ENCODE results near the gene MECR. TPM values are rescaled to one million over a fixed set of nuclear protein-coding genes. Genes with fewer than 3 reads are reported as not detected.
"Not testable (repeated sequence)": the region's sequence is repeated elsewhere in the genome, so short reads cannot be mapped to it uniquely, and the experiment has no call there.

The MECR gene
- total RNA-seq, 1 experiment from 2014 or later = 23.8 TPM

DNA sequence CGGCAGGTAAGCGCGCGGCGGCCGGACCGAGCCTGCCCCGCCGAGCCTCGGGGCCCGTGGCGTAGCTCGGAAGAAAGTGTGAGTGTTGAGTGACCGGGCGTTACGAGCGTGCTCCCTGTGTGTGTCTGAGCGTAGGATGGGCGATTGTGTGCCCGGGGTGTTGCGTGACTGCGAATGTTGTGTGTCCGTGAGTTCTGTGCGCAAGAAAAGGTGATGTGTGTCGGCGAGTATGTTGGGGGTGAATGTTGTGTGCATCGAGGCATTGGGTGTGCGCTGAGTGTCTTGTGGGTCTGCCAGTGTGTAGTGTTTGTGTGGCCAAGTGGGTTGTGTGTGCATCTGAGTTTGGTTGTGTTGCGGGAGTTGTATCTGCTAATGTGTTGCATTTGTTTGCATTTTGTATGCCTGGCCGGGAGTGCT, 6.0 kb upstream of the MECR start:
- peak; percentile 51 for DNase-seq (ENCODE audit: low read depth)

DNA sequence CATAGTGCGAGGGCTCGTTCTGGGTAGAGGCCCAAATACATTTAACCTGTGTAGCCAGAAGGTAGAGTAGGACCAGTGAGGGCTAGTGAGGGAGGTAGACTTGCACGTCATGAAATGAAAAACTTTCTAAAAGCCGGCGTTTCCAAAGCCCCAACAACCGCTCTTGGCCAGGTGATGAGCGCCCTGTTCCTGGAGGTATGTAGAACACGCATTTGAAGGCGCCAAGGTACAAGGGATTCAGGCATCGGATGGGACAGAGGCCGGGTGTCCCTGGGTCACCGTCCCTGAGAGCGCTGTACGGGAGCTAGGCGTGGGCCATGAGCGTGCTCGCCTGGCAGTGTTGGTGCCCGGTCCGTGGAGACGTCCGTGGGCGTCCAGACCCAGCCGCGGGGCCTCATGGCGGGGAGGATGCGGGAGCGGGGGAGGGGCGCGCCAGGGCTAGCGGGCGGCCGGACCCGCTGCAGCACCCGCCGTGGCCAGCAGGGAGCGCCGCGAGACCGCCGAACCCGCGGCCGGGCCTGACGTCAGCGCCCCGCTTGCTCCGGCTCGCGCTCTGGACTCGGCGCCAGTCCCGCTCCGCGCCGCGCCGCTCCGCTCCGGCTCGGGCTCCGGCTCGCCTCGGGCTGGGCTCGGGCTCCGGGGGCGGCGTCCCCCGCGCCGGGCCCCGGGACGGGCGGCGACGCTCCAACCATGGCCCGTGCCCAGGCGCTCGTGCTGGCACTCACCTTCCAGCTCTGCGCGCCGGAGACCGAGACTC, 5.4 kb upstream of the MECR start, which contains the start of gene PTPRU:
Gene PTPRU, plus strand, starts transcription at position 568 of the 757 bp plus-strand sequence. Its CDS starts 123 bp downstream, at position 691.
- DNase-seq (ENCODE audit: low read depth) = peak; percentile 88

DNA sequence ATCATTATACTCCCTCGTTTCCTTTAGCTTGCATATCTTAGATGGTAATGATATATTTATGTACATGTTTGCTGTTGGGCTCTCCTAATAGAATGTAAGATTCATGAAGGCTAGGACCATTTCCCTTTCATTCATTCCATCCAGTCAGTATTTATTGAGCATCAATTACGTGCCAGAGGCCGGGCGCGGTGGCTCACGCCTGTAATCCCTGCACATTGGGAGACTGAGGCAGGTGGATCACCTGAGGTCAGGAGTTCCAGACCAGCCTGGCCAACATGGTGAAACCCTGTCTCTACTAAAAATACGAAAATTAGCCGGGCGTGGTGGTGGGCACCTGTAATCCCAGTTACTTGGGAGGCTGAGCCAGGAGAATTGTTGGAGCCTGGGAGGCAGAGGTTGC, 4.1 kb upstream of the MECR start:
- not testable (repeated sequence) for DNase-seq (ENCODE audit: low read depth)

DNA sequence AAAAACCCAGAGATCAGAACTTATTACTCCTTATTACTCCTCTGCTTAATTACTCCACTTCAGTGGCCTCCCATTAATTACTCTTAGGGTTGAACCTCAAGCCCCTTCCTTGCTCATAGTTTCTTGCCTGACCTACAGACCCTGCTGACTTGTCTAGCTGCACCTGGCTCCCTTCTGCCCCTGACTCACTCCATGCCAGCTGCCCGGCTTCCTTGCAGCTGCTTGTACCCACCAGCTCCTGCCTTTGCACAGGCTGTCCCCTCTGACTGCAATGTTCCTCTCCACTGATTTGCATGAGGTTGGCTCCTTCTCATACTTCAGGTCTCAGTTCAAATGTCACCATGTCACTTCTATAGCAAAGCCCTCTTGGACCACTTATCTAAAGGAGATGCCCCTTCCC, 3.7 kb upstream of the MECR start:
- no peak for DNase-seq (ENCODE audit: low read depth)

DNA sequence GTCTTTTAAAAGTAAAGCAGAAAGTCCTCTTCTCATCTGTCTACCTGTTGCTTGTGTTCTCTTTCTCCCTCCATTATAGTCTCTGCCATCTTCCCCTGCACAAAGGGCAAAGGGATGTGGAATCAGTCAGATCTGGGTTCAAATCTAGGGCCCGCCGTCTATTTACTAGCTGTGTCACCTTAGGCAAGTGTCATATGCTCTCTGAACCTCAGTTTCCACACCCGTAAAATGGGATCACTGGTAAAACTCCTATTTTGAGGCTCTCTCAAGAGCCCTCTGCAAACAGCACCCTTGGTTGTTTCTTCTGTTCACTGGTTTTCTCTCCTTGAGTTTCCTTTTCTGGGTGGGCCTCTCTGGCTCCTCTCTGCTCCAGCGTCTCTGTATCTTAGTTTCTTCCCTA, 3.0 kb upstream of the MECR start:
- DNase-seq (ENCODE audit: low read depth) = no peak

DNA sequence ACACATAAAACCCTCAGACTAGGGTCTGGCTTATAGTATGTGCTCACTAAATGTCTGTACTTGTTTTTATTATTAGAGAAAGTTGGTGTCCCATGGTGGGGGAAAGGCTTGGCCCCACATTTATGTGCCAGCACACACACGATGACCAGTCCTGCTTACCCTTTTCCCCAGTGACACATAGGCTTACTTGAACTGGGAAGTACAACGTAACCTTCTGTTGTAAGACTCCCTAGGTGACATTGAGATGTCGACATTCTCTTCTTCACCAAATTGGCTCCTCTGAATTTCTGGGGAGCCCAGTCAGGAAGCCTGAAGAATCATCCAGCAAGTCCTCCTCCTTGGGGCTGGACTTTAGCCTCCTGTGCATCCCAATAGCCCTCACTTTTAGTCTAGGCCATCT, 1.7 kb upstream of the MECR start:
- DNase-seq (ENCODE audit: low read depth) = no peak

DNA sequence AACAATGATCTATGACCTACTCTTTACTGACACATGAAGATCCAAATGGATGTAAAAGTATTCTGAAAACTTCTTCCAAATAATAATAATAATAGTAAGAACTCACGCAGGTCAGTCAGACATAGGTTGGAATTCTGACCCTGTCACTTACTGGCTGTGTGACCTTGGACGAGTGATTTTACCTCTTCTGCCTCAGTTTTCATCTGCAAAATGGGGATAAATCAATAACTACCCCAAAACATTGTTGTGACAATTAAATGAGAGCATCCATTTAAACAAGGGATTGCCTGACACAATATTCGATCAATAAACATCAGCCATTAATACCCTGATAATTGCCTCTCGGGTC, 556 bp downstream of the MECR start:
- no peak for DNase-seq (ENCODE audit: low read depth)

DNA sequence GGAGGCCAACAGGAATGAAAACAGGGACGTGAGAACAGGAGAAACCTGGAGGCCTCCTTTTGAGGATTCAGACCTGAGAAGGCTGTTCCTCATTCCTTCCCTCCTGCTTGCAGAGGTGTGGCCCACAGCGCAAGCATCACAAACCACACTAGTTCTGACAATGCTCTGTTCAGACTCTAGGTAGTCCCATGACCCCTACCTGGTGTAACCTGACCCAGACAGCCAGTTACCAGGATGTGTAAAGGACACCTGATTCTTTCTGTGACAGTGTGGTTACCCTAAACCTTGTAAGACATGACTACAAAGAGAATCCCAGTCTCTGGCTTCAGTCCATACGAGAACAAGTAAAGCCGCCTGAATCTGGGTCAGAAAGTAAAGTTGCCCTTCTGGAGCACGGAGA, 3.2 kb downstream of the MECR start:
- no peak for DNase-seq (ENCODE audit: low read depth)

DNA sequence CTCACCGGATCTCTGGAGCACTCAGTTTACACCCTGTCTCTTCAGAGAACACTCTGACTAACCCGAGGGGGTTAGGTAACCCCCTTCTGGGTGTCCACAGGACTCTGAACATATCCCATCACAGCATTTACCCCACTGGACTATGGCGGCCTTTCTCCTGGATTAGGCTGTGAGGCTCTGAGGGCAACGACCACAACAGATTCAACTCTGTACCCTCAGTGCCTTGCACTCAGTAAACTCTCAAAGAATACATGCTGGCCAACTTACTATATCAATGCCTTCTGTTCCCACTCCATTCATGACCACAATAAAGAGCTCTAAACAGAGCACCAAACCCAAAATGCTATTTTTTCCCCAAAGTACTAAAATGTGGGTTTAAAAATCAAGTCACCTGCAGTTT, 5.4 kb downstream of the MECR start:
- DNase-seq (ENCODE audit: low read depth) = no peak

DNA sequence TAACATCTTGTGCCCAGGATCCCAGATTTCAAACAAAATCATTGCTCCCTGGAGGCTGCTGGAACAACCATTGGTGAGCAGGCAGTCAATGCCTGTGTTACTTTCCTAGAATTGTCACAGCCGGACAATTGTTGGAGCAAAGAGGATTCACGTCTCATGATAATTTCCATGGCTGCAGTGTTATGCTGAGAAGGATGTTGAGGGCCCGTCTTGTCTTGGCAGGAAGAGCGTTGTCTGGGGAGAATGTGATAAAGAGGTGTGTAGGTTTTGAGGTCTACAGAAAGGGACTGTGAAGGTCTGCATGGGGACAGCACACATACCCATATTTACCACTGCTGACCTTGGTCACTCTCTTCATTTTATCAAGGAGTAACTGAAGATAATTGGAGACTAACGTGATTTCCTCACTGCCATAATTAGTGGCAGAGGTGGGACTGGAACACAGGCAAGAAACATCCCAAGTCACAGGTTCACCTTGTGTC, 6.3 kb downstream of the MECR start:
- DNase-seq (ENCODE audit: low read depth) = no peak

DNA sequence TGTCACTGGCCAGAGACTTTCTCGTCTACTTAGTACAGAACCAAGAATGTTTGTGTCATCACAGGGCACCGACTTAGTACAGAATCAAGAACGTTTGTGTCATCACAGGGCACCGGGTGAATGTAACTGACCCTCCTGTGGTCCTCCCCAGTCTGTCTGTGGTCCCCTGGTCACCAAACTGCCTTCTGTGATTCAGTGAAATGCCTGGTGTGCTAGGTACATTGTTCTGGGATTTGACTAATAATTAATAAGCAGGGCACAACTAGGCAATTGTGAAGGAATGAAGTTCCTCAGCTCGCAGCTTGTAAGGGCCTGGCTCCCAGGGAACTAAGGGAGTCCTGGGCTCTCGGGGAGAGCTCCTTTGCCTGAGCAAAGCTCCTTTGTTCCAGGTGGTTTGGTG, 7.2 kb downstream of the MECR start:
- no peak for DNase-seq (ENCODE audit: low read depth)

DNA sequence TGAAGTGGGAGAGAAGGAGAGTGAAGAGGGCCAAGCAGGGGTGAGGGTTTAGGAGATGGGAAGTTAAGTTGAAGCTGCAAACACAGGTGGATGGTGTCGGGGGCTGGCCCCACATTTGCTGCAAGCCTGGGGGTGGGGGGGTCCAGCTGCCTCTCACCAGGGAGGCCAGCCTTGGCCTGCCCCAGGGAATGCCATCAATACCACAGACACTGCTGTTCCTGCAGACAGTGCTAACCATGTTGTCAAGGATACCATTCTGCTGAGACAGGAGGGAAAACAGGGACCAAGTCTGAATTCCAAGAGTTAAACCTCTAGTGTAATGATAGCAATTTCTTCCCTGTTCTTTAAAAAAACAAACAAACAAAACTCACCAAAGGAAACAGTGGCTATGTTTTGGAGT, 8.0 kb downstream of the MECR start:
- no peak for DNase-seq (ENCODE audit: low read depth)

DNA sequence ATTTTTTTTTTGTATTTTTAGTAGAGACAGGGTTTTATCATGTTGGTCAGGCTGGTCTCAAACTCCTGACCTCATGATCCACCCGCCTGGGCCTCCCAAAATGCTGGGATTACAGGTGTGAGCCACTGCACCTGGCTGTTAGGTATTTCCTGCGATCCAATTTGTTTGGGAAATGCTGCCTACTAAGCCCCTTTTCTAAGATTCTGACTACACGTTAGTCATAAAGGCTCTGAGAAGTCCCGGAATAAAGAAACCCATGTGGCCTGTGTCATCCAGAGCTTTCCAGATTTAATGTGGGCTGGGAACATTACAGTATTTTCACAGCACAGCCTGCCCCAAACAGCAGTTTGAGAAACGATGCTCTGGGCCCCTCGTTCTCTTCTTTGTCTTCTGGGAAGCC, 8.5 kb downstream of the MECR start:
- not testable (repeated sequence) for DNase-seq (ENCODE audit: low read depth)

DNA sequence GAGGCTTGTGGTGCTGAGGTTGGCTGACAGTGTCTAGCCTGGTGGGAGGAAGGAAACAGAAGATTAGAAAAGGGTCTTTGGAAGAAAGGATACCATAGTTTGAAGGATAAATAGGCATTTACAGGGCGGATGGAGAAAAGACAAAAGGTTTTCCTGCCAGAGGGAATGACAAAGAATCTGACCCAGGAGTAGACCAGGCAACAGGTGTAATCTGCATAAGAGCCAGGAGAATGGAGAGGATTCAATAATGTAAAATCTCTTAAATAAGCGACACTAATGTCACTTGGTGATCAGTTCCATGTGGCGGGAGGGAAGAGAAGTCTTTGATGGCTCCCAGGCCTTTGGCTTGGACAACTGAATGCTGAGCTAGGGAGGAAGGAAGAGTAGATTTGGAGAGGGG, 9.4 kb downstream of the MECR start:
- DNase-seq (ENCODE audit: low read depth) = no peak

DNA sequence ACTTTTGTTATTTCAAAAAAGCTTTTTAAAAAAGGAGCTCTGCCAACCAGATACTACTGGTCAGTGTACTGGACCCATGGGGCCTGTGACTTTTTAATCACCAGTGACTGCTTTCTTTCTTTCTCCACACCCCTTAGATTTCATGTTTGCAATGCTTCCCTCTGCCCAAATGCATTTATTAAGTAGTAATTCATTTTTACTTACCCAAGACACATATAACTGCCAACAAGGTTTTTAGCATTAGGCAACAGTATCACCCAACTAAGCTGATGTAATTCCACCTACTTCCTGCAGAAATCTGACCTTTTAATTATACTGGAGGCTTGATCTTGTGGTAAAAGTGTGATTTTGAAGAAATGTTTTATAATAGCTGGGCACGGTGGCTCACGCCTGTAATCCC, 12.5 kb downstream of the MECR start:
- DNase-seq (ENCODE audit: low read depth) = no peak

DNA sequence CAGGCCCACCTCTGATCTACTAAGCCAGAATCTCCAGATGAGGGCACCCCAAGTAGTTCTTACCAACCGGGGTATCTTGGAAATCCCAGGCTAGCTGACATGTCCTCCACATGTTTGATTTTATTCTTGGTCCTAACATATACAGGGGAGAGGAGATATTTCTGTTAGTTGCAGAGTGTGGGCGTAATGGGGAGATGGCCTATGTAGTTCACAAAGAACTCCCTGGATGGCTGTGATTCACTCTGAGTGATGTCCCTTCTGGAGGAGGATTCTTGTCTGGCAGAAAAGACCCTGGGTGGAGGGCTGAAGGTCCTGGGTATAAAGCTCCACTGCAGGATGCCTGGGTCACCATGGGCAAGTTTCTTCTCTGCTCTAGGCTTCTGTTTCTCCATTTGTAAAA, 13.1 kb downstream of the MECR start:
- DNase-seq (ENCODE audit: low read depth) = no peak

DNA sequence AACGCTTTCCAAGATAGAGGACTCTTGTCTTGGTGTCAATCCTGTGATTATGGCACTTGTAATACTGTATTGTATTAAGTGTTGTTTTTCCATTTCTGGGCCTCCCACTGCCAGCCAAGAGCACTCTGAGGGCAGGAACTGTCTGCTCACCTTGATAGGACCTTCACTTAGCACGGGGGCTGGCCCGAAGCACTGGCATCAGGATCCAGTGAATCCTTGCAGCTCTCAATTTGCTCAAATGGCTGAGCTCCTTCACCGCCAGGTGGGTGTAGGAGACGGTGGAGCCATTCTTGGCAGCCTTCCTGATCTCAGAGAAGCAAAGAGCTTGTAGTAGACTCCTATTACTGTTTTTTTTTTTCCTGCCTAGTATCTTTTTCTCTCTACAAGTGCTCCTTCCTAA, 17.7 kb downstream of the MECR start:
- DNase-seq (ENCODE audit: low read depth) = no peak

DNA sequence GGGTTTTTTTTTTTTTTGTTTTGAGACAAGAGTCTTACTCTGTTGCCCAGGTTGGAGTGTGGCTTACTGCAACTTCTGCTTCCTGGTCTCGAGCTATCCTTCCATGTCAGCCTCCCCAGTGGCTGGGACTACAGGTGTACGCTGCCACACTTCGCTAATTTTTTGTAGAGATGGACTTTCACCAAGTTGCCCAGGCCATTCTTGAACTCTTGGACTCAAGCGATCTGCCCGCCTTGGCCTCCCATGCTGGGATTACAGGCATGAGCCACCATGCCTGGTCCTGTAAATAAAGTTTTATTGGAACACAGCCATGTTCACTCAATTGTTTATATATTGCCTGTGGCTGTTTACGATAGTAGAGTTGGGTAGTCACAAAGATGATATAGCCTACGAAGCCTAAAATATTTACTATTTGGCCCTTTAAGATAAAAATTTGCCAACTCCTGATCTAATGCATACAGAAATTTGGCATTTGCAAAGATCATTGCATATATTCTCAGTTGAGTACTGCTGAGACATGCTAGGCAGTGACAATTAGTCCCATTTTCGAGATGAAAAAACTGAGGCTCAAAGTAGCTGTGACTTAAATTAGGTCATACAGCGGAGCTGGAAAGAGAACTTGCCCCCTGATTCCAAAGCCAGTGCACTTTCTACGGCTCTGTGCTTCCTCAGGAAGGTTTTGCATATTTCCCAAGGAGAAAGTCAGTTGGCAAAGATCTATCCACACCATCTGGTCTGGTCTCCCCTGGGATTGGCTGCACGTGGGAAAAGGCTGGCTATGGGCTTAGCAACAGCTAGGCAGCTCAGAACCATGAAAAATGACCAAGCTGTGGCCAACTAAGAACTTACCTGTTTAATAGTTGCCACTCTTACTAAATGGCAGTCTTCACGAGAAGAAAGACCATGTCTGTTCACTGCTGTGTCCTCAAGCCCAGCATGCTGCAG, 19.4 kb downstream of the MECR start:
- no peak for DNase-seq (ENCODE audit: low read depth)

DNA sequence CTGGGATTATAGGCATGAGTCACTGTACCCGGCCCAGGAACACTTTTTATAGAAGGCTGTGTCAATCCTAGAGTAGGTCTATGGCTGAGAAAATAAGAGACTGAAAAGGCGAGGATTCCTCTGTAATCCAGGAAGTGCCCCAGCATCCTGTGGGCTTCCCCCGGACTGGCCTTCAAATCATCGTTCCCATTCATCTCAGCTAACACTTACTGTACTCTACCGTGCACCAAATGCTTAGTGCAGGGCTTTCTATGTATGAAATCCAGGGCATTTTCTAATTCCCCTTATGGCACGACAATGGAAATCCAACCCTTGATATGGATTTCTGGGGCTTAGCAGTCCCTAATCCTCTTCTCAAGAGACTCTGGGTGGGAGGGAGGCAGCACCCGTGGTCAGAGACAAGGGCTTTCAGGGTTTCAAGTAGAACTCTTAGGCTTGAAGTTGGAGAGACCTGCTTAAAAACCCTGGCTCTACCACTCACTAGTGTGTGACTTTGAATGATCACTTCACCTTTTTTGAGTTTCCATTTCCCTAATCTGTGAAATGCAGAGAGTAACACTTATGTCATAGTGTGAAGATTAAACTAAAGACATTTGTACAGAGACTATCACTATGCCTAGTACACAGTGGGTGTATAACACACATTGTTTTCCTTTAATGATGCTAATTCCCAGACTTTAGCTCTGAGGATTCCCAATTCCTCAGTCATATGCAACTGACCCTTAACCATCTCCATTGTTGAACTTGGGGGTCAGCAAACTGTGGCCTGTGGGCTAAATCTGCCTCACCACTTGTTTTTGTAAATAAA, 20.3 kb downstream of the MECR start:
- DNase-seq (ENCODE audit: low read depth) = no peak

DNA sequence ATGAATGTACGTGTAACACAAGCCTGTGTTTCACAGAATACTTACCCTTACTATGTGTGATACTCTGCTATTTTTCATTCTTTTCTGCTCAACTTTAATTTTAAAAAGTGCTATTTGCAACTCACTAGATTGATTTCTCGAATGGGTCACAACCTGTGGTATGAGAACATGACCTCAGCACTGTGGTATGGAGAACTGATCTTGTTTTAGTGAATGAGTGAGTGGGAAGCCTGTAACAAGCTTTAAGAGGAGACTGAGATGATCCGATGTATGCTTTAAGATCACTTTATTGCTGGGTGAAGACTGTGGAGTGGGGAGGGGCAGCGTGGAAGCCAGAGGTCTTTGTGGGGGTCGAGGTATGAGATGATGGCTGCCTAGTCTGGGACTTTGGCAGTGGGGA, 21.6 kb downstream of the MECR start:
- DNase-seq (ENCODE audit: low read depth) = no peak

DNA sequence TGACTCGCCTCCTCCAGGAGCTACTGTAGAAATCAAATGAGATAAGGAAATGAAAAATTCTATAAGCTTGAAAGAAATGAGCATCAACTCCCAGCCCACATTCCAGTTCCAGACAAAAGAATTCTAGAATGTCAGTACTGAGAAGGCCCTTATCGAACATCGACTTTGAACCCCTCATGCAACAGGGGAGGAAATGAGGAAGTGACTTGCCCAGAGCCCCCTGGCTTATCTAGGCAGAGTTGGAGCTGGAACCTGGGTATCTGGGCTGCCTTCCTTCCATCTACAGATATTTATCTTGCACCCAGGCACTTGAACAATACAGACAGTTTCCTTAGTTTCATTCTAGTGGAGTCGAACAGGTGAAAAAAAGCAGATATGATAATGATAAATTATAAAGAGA, 22.3 kb downstream of the MECR start:
- DNase-seq (ENCODE audit: low read depth) = no peak

Measured in Daoy (cell line).